IMR-90 (cell line): ENCODE data around the gene RBM15B. TPM values are rescaled to one million over a fixed set of nuclear protein-coding genes. Genes with fewer than 3 reads are reported as not detected.

Source experiments
- ATAC-seq: fragments of 200-7000 bp; cut with Tn5 transposase; 2 replicates; pipeline ENCODE4 v1.9.1; 2020; ENCODE audit warnings: low read depth, mild to moderate bottlenecking, moderate library complexity
- BruUV-seq: library from RNA; stranded (reverse); fragments of 400-500 nt; replicated peaks from 2 replicates; lab custom pipeline; 2021; lab: Mats Ljungman, UMichigan
- CTCF ChIA-PET: fragments of 300-600 bp; formaldehyde crosslinking; extraction: SDS; loops from one replicate; lab custom pipeline; 2021; ENCODE audit warnings: antibody characterized with exemption; lab: Yijun Ruan, JAX
- POLR2A ChIA-PET: fragments of 300-600 bp; sonication (Branson Sonifier 250); formaldehyde crosslinking; loops from one replicate; lab custom pipeline; 2022; ENCODE audit warnings: antibody characterized with exemption; ENCODE audit not compliant: unreplicated experiment; lab: Charles Lee
- DNase-seq: peaks from one replicate; pipeline ENCODE4 v3.0.0; 2013
- H2AFZ ChIP-seq: replicated peaks from 2 replicates; pipeline ENCODE3; 2013; ENCODE audit warnings: low read length, mild to moderate bottlenecking; ENCODE audit not compliant: poor library complexity
- H2AK5ac ChIP-seq: 2 replicates; pipeline ENCODE4 v1.6.1; 2013; ENCODE audit warnings: low read depth, low read length, inconsistent platforms
- H2AK9ac ChIP-seq: replicated peaks from 2 replicates; pipeline ENCODE3; 2013; ENCODE audit warnings: mild to moderate bottlenecking, low read depth, low read length, moderate library complexity; ENCODE audit not compliant: poor library complexity
- H2BK120ac ChIP-seq: 2 replicates; pipeline ENCODE4 v1.6.1; 2013; ENCODE audit warnings: low read depth, low read length, inconsistent platforms
- H2BK15ac ChIP-seq: 3 replicates; pipeline ENCODE4 v1.6.1; 2013; ENCODE audit warnings: low read depth, low read length, inconsistent platforms
- H2BK20ac ChIP-seq: 2 replicates; pipeline ENCODE4 v1.6.1; 2013; ENCODE audit warnings: low read depth, mild to moderate bottlenecking, inconsistent platforms, low read length, moderate library complexity
- H2BK5ac ChIP-seq: 2 replicates; pipeline ENCODE4 v1.6.1; 2013; ENCODE audit warnings: mild to moderate bottlenecking, low read depth, low read length, inconsistent platforms; ENCODE audit not compliant: poor library complexity, severe bottlenecking
- H3K14ac ChIP-seq: replicated peaks from 2 replicates; pipeline ENCODE4 v1.6.1; 2013; ENCODE audit warnings: low read depth, low read length, inconsistent platforms
- H3K18ac ChIP-seq: 2 replicates; pipeline ENCODE4 v1.6.1; 2013; ENCODE audit warnings: low read depth, low read length, control low read depth
- H3K23ac ChIP-seq: 2 replicates; pipeline ENCODE4 v1.6.1; 2013; ENCODE audit warnings: low read depth, low read length, inconsistent platforms
- H3K27ac ChIP-seq: 2 replicates; pipeline ENCODE4 v1.5.1; 2013; ENCODE audit warnings: mild to moderate bottlenecking, control low read depth, low read length; ENCODE audit not compliant: insufficient read depth
- H3K27me3 ChIP-seq: 2 replicates; pipeline ENCODE4 v1.6.1; 2013; ENCODE audit warnings: low read length; ENCODE audit not compliant: control insufficient read depth, insufficient read depth
- H3K36me3 ChIP-seq: 2 replicates; pipeline ENCODE4 v1.6.1; 2013; ENCODE audit warnings: low read length, mixed read lengths; ENCODE audit not compliant: control insufficient read depth, insufficient read depth
- H3K4ac ChIP-seq: 2 replicates; pipeline ENCODE4 v1.6.1; 2013; ENCODE audit warnings: low read depth, low read length, inconsistent platforms
- H3K4me1 ChIP-seq: 2 replicates; pipeline ENCODE4 v1.6.1; 2013; ENCODE audit warnings: low read length, mixed read lengths; ENCODE audit not compliant: control insufficient read depth, insufficient read depth
- H3K4me2 ChIP-seq: 2 replicates; pipeline ENCODE4 v1.6.1; 2013; ENCODE audit warnings: low read depth, mild to moderate bottlenecking, control low read depth, low read length, moderate library complexity
- H3K4me3 ChIP-seq: 2 replicates; pipeline ENCODE4 v1.5.1; 2013; ENCODE audit warnings: low read depth, mild to moderate bottlenecking, control low read depth, low read length, moderate library complexity; ENCODE audit not compliant: insufficient read depth
- H3K56ac ChIP-seq: 2 replicates; pipeline ENCODE4 v1.6.1; 2013; ENCODE audit warnings: low read length, inconsistent platforms; ENCODE audit not compliant: insufficient read depth; ENCODE audit errors: extremely low read depth
- H3K79me1 ChIP-seq, 2 experiments: 2 replicates each; pipeline ENCODE4 v1.6.1; 2013; ENCODE audit warnings: low read length in 2 of 2, inconsistent platforms in 1 of 2, low read depth in 1 of 2
- H3K9ac ChIP-seq: 2 replicates; pipeline ENCODE4 v1.6.1; 2013; ENCODE audit warnings: low read depth, low read length, control low read depth
- H3K9me1 ChIP-seq: 2 replicates; pipeline ENCODE4 v1.6.1; 2013; ENCODE audit warnings: low read length, inconsistent platforms; ENCODE audit not compliant: insufficient read depth
- H3K9me3 ChIP-seq: 2 replicates; pipeline ENCODE4 v1.6.1; 2013; ENCODE audit warnings: low read length; ENCODE audit not compliant: control insufficient read depth, insufficient read depth
- H4K20me1 ChIP-seq: 2 replicates; pipeline ENCODE4 v1.6.1; 2013; ENCODE audit warnings: low read length, inconsistent platforms; ENCODE audit not compliant: insufficient read depth
- H4K5ac ChIP-seq: 2 replicates; pipeline ENCODE4 v1.6.1; 2013; ENCODE audit warnings: mild to moderate bottlenecking, low read depth, low read length, control low read depth
- H4K8ac ChIP-seq, 2 experiments: 2 replicates each; pipeline ENCODE4 v1.6.1; 2013; ENCODE audit warnings: low read depth in 2 of 2, low read length in 2 of 2, control low read depth in 1 of 2, inconsistent platforms in 1 of 2
- H4K91ac ChIP-seq: 2 replicates; pipeline ENCODE4 v1.6.1; 2013; ENCODE audit warnings: low read depth, low read length, inconsistent platforms; ENCODE audit not compliant: insufficient read depth
- BHLHE40 ChIP-seq: fragments of 150-350 bp; IDR thresholded peaks from 2 replicates; pipeline ENCODE4 v1.6.1; 2016; ENCODE audit warnings: mild to moderate bottlenecking, low read depth, low read length
- CEBPB ChIP-seq: IDR thresholded peaks from 2 replicates; pipeline ENCODE4 v1.6.1; 2012; ENCODE audit warnings: low read depth, low read length, improper control_type of control experiment
- CHD1 ChIP-seq: IDR thresholded peaks from 2 replicates; pipeline ENCODE4 v1.6.1; 2012; ENCODE audit warnings: low read depth, low read length, improper control_type of control experiment
- FOS ChIP-seq: fragments of 150-350 bp; IDR thresholded peaks from 2 replicates; pipeline ENCODE4 v1.6.1; 2016; ENCODE audit warnings: low read depth, low read length
- MAFK ChIP-seq: IDR thresholded peaks from 2 replicates; pipeline ENCODE4 v1.6.1; 2012; ENCODE audit warnings: low read depth, low read length, improper control_type of control experiment
- MXI1 ChIP-seq: IDR thresholded peaks from 2 replicates; pipeline ENCODE4 v1.6.1; 2012; ENCODE audit warnings: low read depth, mild to moderate bottlenecking, low read length, moderate library complexity, borderline replicate concordance
- NFE2L2 ChIP-seq: fragments of 150-350 bp; IDR thresholded peaks from 2 replicates; pipeline ENCODE4 v1.6.1; 2016; ENCODE audit warnings: low read depth, mild to moderate bottlenecking, low read length
- POLR2A ChIP-seq: IDR thresholded peaks from 2 replicates; pipeline ENCODE4 v1.6.1; 2012; ENCODE audit warnings: mild to moderate bottlenecking, low read depth, low read length
- RAD21 ChIP-seq: IDR thresholded peaks from 2 replicates; pipeline ENCODE4 v1.6.1; 2012; ENCODE audit warnings: low read length, improper control_type of control experiment
- RCOR1 ChIP-seq: IDR thresholded peaks from 2 replicates; pipeline ENCODE4 v1.6.1; 2012; ENCODE audit warnings: mild to moderate bottlenecking, low read length, improper control_type of control experiment; ENCODE audit not compliant: insufficient replicate concordance
- RFX5 ChIP-seq: IDR thresholded peaks from 2 replicates; pipeline ENCODE4 v1.8.0; 2012; ENCODE audit warnings: low read depth, mild to moderate bottlenecking, low read length, moderate library complexity
- SMC3 ChIP-seq: fragments of 150-350 bp; IDR thresholded peaks from 2 replicates; pipeline ENCODE4 v1.6.1; 2016; ENCODE audit warnings: low read depth, mild to moderate bottlenecking, antibody characterized with exemption, low read length, moderate library complexity
- WGBS, 2 experiments: methylation state at CpG; one replicate each; pipeline versions ENCODE4 v1.1.5 to v1.1.7; 2013; ENCODE audit warnings: missing lambda C conversion rate in 2 of 2; ENCODE audit not compliant: insufficient read length in 1 of 2; ENCODE audit errors: extremely low coverage in 2 of 2; 5-methylcytosine and 5-hydroxymethylcytosine counted together
- dilution Hi-C: fragments of 300-500 bp; cut with HindIII; formaldehyde crosslinking; loops from one replicate; pipeline ENCODE4 v1.14.3; 2018; ENCODE audit warnings: low sequenced_read_pairs; ENCODE audit not compliant: unreplicated experiment
- in situ Hi-C: fragments of 300-500 bp; cut with MboI; formaldehyde crosslinking; loops from 3 replicates; pipeline ENCODE4 v1.14.3; 2019; ENCODE audit warnings: low sequenced_read_pairs, inconsistent platforms, mixed read lengths
- intact Hi-C: fragments of 100-400 bp; cut with micrococcal nuclease; formaldehyde crosslinking; loops from 2 replicates; pipeline ENCODE4 v1.10.0; 2022
- polyA plus RNA-seq, 3 experiments: library from polyadenylated mRNA; depleted of rRNA; stranded (reverse); fragments of >200 nt; gene quantifications; 2 replicates each; pipeline ENCODE4 v1.2.3, GENCODE V29; 2012; ENCODE audit warnings: low replicate concordance in 1 of 3
- total RNA-seq: library from RNA; depleted of rRNA; stranded (reverse); fragments of >200 nt; gene quantifications from 2 replicates; pipeline ENCODE4 v1.2.3, GENCODE V29; 2012
- TF ChIP-seq, protein P1 (sequence below): fragments of 150-350 bp; IDR thresholded peaks from 2 replicates; pipeline ENCODE4 v1.6.1; 2016; ENCODE audit warnings: low read depth, mild to moderate bottlenecking, low read length, moderate library complexity, borderline replicate concordance

The RBM15B gene
- total and polyA plus RNA-seq, 2 of the 4 experiments (the other 2 are of a cell fraction), result 16.2 to 17.4 TPM

DNA sequence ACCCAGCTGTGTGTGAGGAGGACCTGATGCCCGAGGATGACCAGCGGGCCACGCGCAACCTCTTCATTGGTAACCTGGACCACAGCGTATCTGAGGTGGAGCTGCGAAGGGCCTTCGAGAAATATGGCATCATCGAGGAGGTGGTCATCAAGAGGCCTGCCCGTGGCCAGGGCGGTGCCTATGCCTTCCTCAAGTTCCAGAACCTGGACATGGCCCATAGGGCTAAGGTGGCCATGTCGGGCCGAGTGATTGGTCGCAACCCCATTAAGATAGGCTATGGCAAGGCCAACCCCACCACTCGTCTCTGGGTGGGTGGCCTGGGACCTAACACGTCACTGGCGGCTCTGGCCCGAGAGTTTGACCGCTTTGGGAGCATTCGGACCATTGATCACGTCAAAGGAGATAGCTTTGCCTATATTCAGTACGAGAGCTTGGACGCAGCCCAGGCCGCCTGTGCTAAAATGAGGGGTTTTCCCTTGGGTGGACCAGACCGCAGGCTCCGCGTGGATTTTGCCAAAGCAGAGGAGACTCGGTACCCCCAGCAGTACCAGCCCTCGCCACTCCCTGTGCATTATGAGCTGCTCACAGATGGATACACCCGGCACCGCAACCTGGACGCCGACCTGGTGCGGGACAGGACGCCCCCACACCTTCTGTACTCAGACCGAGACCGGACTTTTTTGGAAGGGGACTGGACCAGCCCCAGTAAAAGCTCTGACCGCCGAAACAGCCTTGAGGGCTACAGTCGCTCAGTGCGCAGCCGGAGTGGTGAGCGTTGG lies 1.5 kb downstream of the RBM15B start:
- intact Hi-C loops, result no loop called here

More for the DNA sequence above, 1.5 kb downstream of the RBM15B start:
- H2AK5ac ChIP-seq, result peak overlapping the region; percentile 78; the same call in 1 of the 2 replicates
- peak overlapping the region; percentile 25 for H2AFZ ChIP-seq
- no peak for TF ChIP-seq BHLHE40
- TF ChIP-seq RFX5, result no peak
- no peak for TF ChIP-seq FOS
- no peak for TF ChIP-seq RAD21
- TF ChIP-seq SMC3, result no peak
- TF ChIP-seq, protein P1, sequence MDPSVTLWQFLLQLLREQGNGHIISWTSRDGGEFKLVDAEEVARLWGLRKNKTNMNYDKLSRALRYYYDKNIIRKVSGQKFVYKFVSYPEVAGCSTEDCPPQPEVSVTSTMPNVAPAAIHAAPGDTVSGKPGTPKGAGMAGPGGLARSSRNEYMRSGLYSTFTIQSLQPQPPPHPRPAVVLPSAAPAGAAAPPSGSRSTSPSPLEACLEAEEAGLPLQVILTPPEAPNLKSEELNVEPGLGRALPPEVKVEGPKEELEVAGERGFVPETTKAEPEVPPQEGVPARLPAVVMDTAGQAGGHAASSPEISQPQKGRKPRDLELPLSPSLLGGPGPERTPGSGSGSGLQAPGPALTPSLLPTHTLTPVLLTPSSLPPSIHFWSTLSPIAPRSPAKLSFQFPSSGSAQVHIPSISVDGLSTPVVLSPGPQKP, result no peak
- no peak for TF ChIP-seq POLR2A
- no peak for TF ChIP-seq MAFK
- no peak for TF ChIP-seq NFE2L2
- no peak for TF ChIP-seq CEBPB
- TF ChIP-seq CHD1, result no peak
- TF ChIP-seq MXI1, result no peak
- no peak for TF ChIP-seq RCOR1
- H2BK5ac ChIP-seq, result no peak overlapping the region
- H3K9ac ChIP-seq, result no peak overlapping the region
- no peak overlapping the region for H2BK15ac ChIP-seq
- peaks cover 29% of the 10 kb centered on the region for H3K4me1 ChIP-seq
- 88% methylated on average over 29 of the region's 42 CpGs; no CpG with 5 or more reads in 1 of the 2 experiments for WGBS, 2 experiments
- peaks cover 25 to 79% of the 10 kb centered on the region in 2 experiments for H3K79me1 ChIP-seq
- H4K91ac ChIP-seq, result no peak overlapping the region
- H4K20me1 ChIP-seq, result peaks cover 79% of the 10 kb centered on the region
- ATAC-seq (no peak), DNase-seq (no peak)
- ChIA-PET POLR2A (no interaction called here), CTCF (interaction anchor here (0.5 to 0.7 kb wide), 3 partner anchors 369 to 729 kb away, joined by 3 to 4 read pairs (median 3); no protein-coding TSS in a partner anchor)
- H4K5ac ChIP-seq, result peak overlapping the region; percentile 23; the same call in 1 of the 2 replicates
- peak overlapping the region; percentile 8 to 50; a peak in 1 of 4 replicates for H4K8ac ChIP-seq
- H2AK9ac ChIP-seq, result peak overlapping the region; percentile 93
- dilution Hi-C loops (no loop called here), in situ Hi-C loops (loop anchor here (25.0 kb wide), 2 partner anchors 545 to 1055 kb away; partner anchors contain the start of genes PARP3, RASSF1, RRP9 and TUSC2)
- H3K56ac ChIP-seq, result no peak overlapping the region
- peaks cover 65% of the 10 kb centered on the region for H3K36me3 ChIP-seq
- H3K4me3 ChIP-seq, result peak overlapping the region; percentile 70
- H3K4ac ChIP-seq, result peak overlapping the region; percentile 39
- peaks cover 17% of the 10 kb centered on the region for H3K9me1 ChIP-seq
- H3K9me3 ChIP-seq, result no peaks in the 10 kb centered on the region
- H3K14ac ChIP-seq, result 0 out of 2 replicates have a peak overlapping the region, but pooled peaks have one; percentile 30
- peak overlapping the region; percentile 15; the same call in 1 of the 2 replicates for H3K27ac ChIP-seq
- no TSS peak for BruUV-seq
- H3K4me2 ChIP-seq, result peak overlapping the region; percentile 86
- H3K23ac ChIP-seq, result peak overlapping the region; percentile 71
- no peak overlapping the region for H3K18ac ChIP-seq
- H2BK20ac ChIP-seq, result no peak overlapping the region
- no peak overlapping the region for H2BK120ac ChIP-seq
- no peaks in the 10 kb centered on the region for H3K27me3 ChIP-seq
